Adrenal gland (tissue), 12 donors: ENCODE measurements around the gene UGT1A6. TPM values are rescaled to one million over a fixed set of nuclear protein-coding genes. Genes with fewer than 3 reads are reported as not detected.

Experiments
- DNase-seq, 7 donors: peaks; one replicate each; pipeline ENCODE4 v3.0.0-alpha.2; 2019 to 2020
- H3K27ac ChIP-seq, 5 donors: fragments of 200-600 bp; sonication (generic) in 4 of 5; 1 replicate in 3 of 5; 2 replicates in 2 of 5; pipeline versions ENCODE4 v1.5.1 to v1.8.0; 2016 to 2020; ENCODE audit warnings: mild to moderate bottlenecking in 1 of 5
- H3K27me3 ChIP-seq: fragments of 200-600 bp; 2 replicates; pipeline ENCODE4 v1.8.0; 2021
- H3K36me3 ChIP-seq, 2 donors: fragments of 200-600 bp; replicated peaks in 1 of 2; 1 replicate in 1 of 2; 2 replicates in 1 of 2; pipeline versions ENCODE4 v1.5.1 to v1.8.0; 2018 to 2022
- H3K4me1 ChIP-seq, 2 donors: fragments of 200-600 bp; replicated peaks in 1 of 2; 1 replicate in 1 of 2; 2 replicates in 1 of 2; pipeline versions ENCODE4 v1.5.1 to v1.8.0; 2018 to 2021
- H3K4me3 ChIP-seq, 4 donors: fragments of 200-600 bp; sonication (generic) in 3 of 4; one replicate each; pipeline ENCODE4 v1.5.1; 2016 to 2018
- H3K9me3 ChIP-seq, 3 donors: fragments of 200-600 bp; sonication (generic) in 1 of 3; replicated peaks in 1 of 3; 1 replicate in 2 of 3; 2 replicates in 1 of 3; pipeline versions ENCODE4 v1.5.1 to v1.8.0; 2016 to 2021
- POLR2A ChIP-seq, 2 donors: fragments of 450-650 bp; IDR thresholded peaks; one replicate each; pipeline ENCODE4 v1.6.1; 2017; ENCODE audit warnings: antibody characterized with exemption in 2 of 2, mild to moderate bottlenecking in 2 of 2, moderate library complexity in 1 of 2
- WGBS, 4 donors: extraction: QIAGEN DNeasy Blood & Tissue Kit in 2 of 4; methylation state at CpG; one replicate each; pipeline versions ENCODE4 v1.1.5 to v1.1.7; 2013 to 2017; 5-methylcytosine and 5-hydroxymethylcytosine counted together
- intact Hi-C, 2 donors: fragments of 100-400 bp; cut with DNase I; formaldehyde crosslinking; loops; one replicate each; pipeline versions ENCODE4 v1.14.1 to v1.15.0; 2022 to 2023
- polyA plus RNA-seq, 3 donors: library from polyadenylated mRNA; stranded (reverse); fragments of 200-250 nt in 2 of 3; fragments of 350-450 nt in 1 of 3; fragmentation: Illumina TruSeq in 1 of 3; extraction: RNeasy Lipid Tissue Mini Kit (QIAGEN cat#74804) in 1 of 3; gene quantifications; one replicate each; pipeline ENCODE4 v1.2.3, GENCODE V29; 2013 to 2014
- total RNA-seq, 9 donors: library from RNA; depleted of rRNA in 4 of 9; stranded (reverse); fragments of >200 nt in 4 of 9; fragments of 120-200 nt in 1 of 9; fragmentation: NEBNext Ultra II Directional in 1 of 9; extraction: Animal tissue kit (Norgen Biotek cat#: 25700) in 1 of 9; gene quantifications; one replicate each; pipeline versions ENCODE4 v1.1.0 to v1.2.4, GENCODE V29; 2013 to 2023
- TF ChIP-seq, protein P1 (sequence below), 6 experiments: fragments of 450-650 bp in 4 of 6; fragments of 200-600 bp in 2 of 6; sonication (generic) in 1 of 6; IDR thresholded peaks; 1 replicate in 5 of 6; 2 replicates in 1 of 6; pipeline versions ENCODE4 v1.5.1 to v1.8.0; 2016 to 2021; ENCODE audit warnings: antibody characterized with exemption in 6 of 6, mild to moderate bottlenecking in 2 of 6, moderate library complexity in 1 of 6
- donor health status: healthy with polysubstance abuse.
- donor health status: Bipolar disorder and iron deficiency.
- donor health status: DM: yes; HTN: yes; CAD: no.
- donor health status: DM: no; HTN: no; CAD: no.
- donor health status: DM: no; HTN: no; CAD: no.
- donor health status: DM: yes; HTN: yes; CAD: no.

UGT1A6 gene
- total and polyA plus RNA-seq, 12 donors, result 0.16 TPM; not detected in 11

- WGBS, 4 donors, result 82 to 86% (median 84%) methylated on average over 12 to 18 of the region's 18 CpGs
- no peaks in the 10 kb centered on the region for H3K9me3 ChIP-seq
- H3K4me1 ChIP-seq, result no peaks in the 10 kb centered on the region
- no peak overlapping the region for H3K27ac ChIP-seq
- H3K36me3 ChIP-seq, result no peaks in the 10 kb centered on the region
- no peaks in the 10 kb centered on the region for H3K27me3 ChIP-seq
- no peak for TF ChIP-seq POLR2A (IDR thresholded peaks at IDR 0.05)
- TF ChIP-seq, protein P1, sequence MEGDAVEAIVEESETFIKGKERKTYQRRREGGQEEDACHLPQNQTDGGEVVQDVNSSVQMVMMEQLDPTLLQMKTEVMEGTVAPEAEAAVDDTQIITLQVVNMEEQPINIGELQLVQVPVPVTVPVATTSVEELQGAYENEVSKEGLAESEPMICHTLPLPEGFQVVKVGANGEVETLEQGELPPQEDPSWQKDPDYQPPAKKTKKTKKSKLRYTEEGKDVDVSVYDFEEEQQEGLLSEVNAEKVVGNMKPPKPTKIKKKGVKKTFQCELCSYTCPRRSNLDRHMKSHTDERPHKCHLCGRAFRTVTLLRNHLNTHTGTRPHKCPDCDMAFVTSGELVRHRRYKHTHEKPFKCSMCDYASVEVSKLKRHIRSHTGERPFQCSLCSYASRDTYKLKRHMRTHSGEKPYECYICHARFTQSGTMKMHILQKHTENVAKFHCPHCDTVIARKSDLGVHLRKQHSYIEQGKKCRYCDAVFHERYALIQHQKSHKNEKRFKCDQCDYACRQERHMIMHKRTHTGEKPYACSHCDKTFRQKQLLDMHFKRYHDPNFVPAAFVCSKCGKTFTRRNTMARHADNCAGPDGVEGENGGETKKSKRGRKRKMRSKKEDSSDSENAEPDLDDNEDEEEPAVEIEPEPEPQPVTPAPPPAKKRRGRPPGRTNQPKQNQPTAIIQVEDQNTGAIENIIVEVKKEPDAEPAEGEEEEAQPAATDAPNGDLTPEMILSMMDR (IDR thresholded peaks at IDR 0.05), result no peak
- no peak overlapping the region for H3K4me3 ChIP-seq
- peak in 2 of 7 donors; percentile 1 to 14 for DNase-seq
- intact Hi-C loops, result no loop called here
Measured at GRCh38 chr2:233793465-233794127, 100.9 kb downstream of the UGT1A6 start.

GRCh38 chr2:233794128-233794658, 101.5 kb downstream of the UGT1A6 start:
- WGBS, 4 donors, result 40 to 79% (median 72%) methylated on average over 5 to 17 of the region's 17 CpGs
- H3K4me1 ChIP-seq, result no peaks in the 10 kb centered on the region
- H3K27ac ChIP-seq, result no peak overlapping the region
- intact Hi-C loops, result no loop called here
- DNase-seq, result peak in 2 of 7 donors; percentile 4 to 29
- TF ChIP-seq, protein P1 (IDR thresholded peaks at IDR 0.05), result no peak
- no peak for TF ChIP-seq POLR2A (IDR thresholded peaks at IDR 0.05)
- no peak overlapping the region for H3K4me3 ChIP-seq
- H3K36me3 ChIP-seq, result no peaks in the 10 kb centered on the region
- no peaks in the 10 kb centered on the region for H3K27me3 ChIP-seq
- no peaks in the 10 kb centered on the region for H3K9me3 ChIP-seq

- no peaks in the 10 kb centered on the region for H3K4me1 ChIP-seq
- H3K36me3 ChIP-seq, result no peaks in the 10 kb centered on the region
- H3K9me3 ChIP-seq, result no peaks in the 10 kb centered on the region
- TF ChIP-seq POLR2A (IDR thresholded peaks at IDR 0.05), result no peak
- TF ChIP-seq, protein P1 (IDR thresholded peaks at IDR 0.05), result no peak
- intact Hi-C loops, result no loop called here
- 91 to 96% (median 95%) methylated on average over 8 to 13 of the region's 13 CpGs; no CpG with 5 or more reads in 1 of the 4 donors for WGBS, 4 donors
- peak in 1 of 7 donors; percentile 23 for DNase-seq
- H3K27ac ChIP-seq, result no peak overlapping the region
- no peak overlapping the region for H3K4me3 ChIP-seq
- no peaks in the 10 kb centered on the region for H3K27me3 ChIP-seq
Measured at GRCh38 chr2:233795735-233796171, 103.1 kb downstream of the UGT1A6 start.

- H3K27ac ChIP-seq, result no peak overlapping the region
- no peaks in the 10 kb centered on the region for H3K4me1 ChIP-seq
- H3K27me3 ChIP-seq, result no peaks in the 10 kb centered on the region
- 86 to 91% (median 90%) methylated on average over 8 to 9 of the region's 9 CpGs for WGBS, 4 donors
- TF ChIP-seq, protein P1 (IDR thresholded peaks at IDR 0.05), result no peak
- TF ChIP-seq POLR2A (IDR thresholded peaks at IDR 0.05), result no peak
- no peaks in the 10 kb centered on the region for H3K9me3 ChIP-seq
- peak in 1 of 7 donors; percentile 2 for DNase-seq
- intact Hi-C loops, result no loop called here
- H3K4me3 ChIP-seq, result no peak overlapping the region
- H3K36me3 ChIP-seq, result no peaks in the 10 kb centered on the region
Measured at GRCh38 chr2:233796254-233796653, 103.6 kb downstream of the UGT1A6 start.
